Endometrial microvascular endothelial cells (primary cell): ENCODE measurements around the gene INTS11. TPM values are rescaled to one million over a fixed set of nuclear protein-coding genes. Genes with fewer than 3 reads are reported as not detected.

Experiments used
- total RNA-seq: library from RNA; depleted of rRNA; stranded (reverse); fragments of >200 nt; gene quantifications from one replicate; pipeline ENCODE4 v1.2.3, GENCODE V29; 2015; ENCODE audit errors: inconsistent ontology term

Gene INTS11
- total RNA-seq, 1 donor from 2014 or later, result 99.3 TPM

Other genes with a start within 250 kb of the INTS11 start
- 22.3 TPM for gene C1orf159, start 208.6 kb downstream of the INTS11 start, total RNA-seq
- not detected for gene TTLL10, start 150.8 kb downstream of the INTS11 start, total RNA-seq
- not detected for gene TNFRSF18, start 118.1 kb downstream of the INTS11 start, total RNA-seq
- gene TNFRSF4, start 110.5 kb downstream of the INTS11 start, total RNA-seq, result not detected
- 186 TPM for gene SDF4, start 92.7 kb downstream of the INTS11 start, total RNA-seq
- gene B3GALT6, start 92.4 kb downstream of the INTS11 start, total RNA-seq, result 23.9 TPM
- gene C1QTNF12, start 77.9 kb downstream of the INTS11 start, total RNA-seq, result not detected
- gene UBE2J2, start 50.8 kb downstream of the INTS11 start, total RNA-seq, result 47.6 TPM
- under 0.01 TPM for gene SCNN1D, start 44.2 kb downstream of the INTS11 start, total RNA-seq
- gene ACAP3, start 16.7 kb downstream of the INTS11 start, total RNA-seq, result 28.7 TPM
- 21.4 TPM for gene PUSL1, start 16.1 kb downstream of the INTS11 start, total RNA-seq
- 31.2 TPM for gene CPTP, start 142 bp upstream of the INTS11 start, total RNA-seq
- under 0.01 TPM for gene TAS1R3, start 6.6 kb upstream of the INTS11 start, total RNA-seq
- gene DVL1, start 24.8 kb upstream of the INTS11 start, total RNA-seq, result 41.8 TPM
- 4.0 TPM for gene MXRA8, start 33.9 kb upstream of the INTS11 start, total RNA-seq
- gene AURKAIP1, start 50.5 kb upstream of the INTS11 start, total RNA-seq, result 153 TPM
- gene CCNL2, start 74.7 kb upstream of the INTS11 start, total RNA-seq, result 85.4 TPM
- gene MRPL20, start 82.6 kb upstream of the INTS11 start, total RNA-seq, result 180 TPM
- 2.0 TPM for gene ANKRD65, start 96.6 kb upstream of the INTS11 start, total RNA-seq
- 27.5 TPM for gene VWA1, start 111.0 kb upstream of the INTS11 start, total RNA-seq
- gene ATAD3C, start 125.0 kb upstream of the INTS11 start, total RNA-seq, result under 0.01 TPM
- gene ATAD3B, start 147.1 kb upstream of the INTS11 start, total RNA-seq, result 34.4 TPM
- 67.8 TPM for gene ATAD3A, start 187.5 kb upstream of the INTS11 start, total RNA-seq
- gene TMEM240, start 216.0 kb upstream of the INTS11 start, total RNA-seq, result 1.0 TPM